OCI-LY7 (cell line): ENCODE results near the gene HIVEP3. TPM values are rescaled to one million over a fixed set of nuclear protein-coding genes. Genes with fewer than 3 reads are reported as not detected.
"Not testable (repeated sequence)": the region's sequence is repeated elsewhere in the genome, so short reads cannot be mapped to it uniquely, and the experiment has no call there.

Source experiments
- BruUV-seq: library from RNA; stranded (reverse); fragments of 400-500 nt; replicated peaks from 2 replicates; lab custom pipeline; 2021; lab: Mats Ljungman, UMichigan
- CTCF ChIA-PET: fragments of 300-600 bp; sonication (Branson Sonifier 250); formaldehyde crosslinking; loops from one replicate; lab custom pipeline; 2022; ENCODE audit warnings: antibody characterized with exemption; ENCODE audit not compliant: unreplicated experiment; lab: Charles Lee
- POLR2A ChIA-PET: fragments of 300-600 bp; sonication (Branson Sonifier 250); formaldehyde crosslinking; loops from one replicate; lab custom pipeline; 2022; ENCODE audit warnings: antibody characterized with exemption; lab: Charles Lee
- DNase-seq: peaks from one replicate; pipeline ENCODE4 v3.0.0-alpha.2; 2015; ENCODE audit warnings: low spot score
- H2AFZ ChIP-seq: fragments of 200-600 bp; sonication (generic), shearing (Covaris generic); 2 replicates; pipeline ENCODE4 v1.6.1; 2014; ENCODE audit warnings: mild to moderate bottlenecking, antibody characterized with exemption, low read length, moderate library complexity
- H3K27ac ChIP-seq: fragments of 200-600 bp; sonication (generic); 2 replicates; pipeline ENCODE4 v1.5.1; 2014; ENCODE audit warnings: mixed run types, low read depth, mild to moderate bottlenecking, moderate library complexity, low read length, inconsistent platforms; ENCODE audit not compliant: poor library complexity, severe bottlenecking
- H3K36me3 ChIP-seq: fragments of 200-600 bp; sonication (generic); 2 replicates; pipeline ENCODE4 v1.6.1; 2014; ENCODE audit warnings: mild to moderate bottlenecking, antibody characterized with exemption, low read length, moderate library complexity, mixed read lengths; ENCODE audit not compliant: insufficient read depth
- H3K4me1 ChIP-seq: fragments of 200-600 bp; sonication (generic); 2 replicates; pipeline ENCODE4 v1.5.1; 2014; ENCODE audit warnings: mild to moderate bottlenecking, low read length; ENCODE audit not compliant: insufficient read depth, poor library complexity, severe bottlenecking
- H3K4me2 ChIP-seq: fragments of 200-600 bp; sonication (generic); 2 replicates; pipeline ENCODE4 v1.6.1; 2014; ENCODE audit warnings: mild to moderate bottlenecking, low read length
- H3K4me3 ChIP-seq: fragments of 200-600 bp; sonication (generic); 2 replicates; pipeline ENCODE4 v1.5.1; 2014; ENCODE audit warnings: mild to moderate bottlenecking, low read depth, low read length; ENCODE audit not compliant: poor library complexity, severe bottlenecking
- H3K79me2 ChIP-seq: fragments of 200-600 bp; sonication (generic); 2 replicates; pipeline ENCODE4 v1.6.1; 2016; ENCODE audit warnings: low read depth, mild to moderate bottlenecking, low read length, moderate library complexity, mixed read lengths; ENCODE audit not compliant: insufficient read depth
- H3K9me2 ChIP-seq: fragments of 200-600 bp; sonication (generic); 2 replicates; pipeline ENCODE4 v1.6.1; 2016; ENCODE audit warnings: mild to moderate bottlenecking, low read length, mixed read lengths; ENCODE audit not compliant: insufficient read depth
- H3K9me3 ChIP-seq: fragments of 200-600 bp; sonication (generic); 2 replicates; pipeline ENCODE4 v1.6.1; 2014; ENCODE audit warnings: mild to moderate bottlenecking, mixed run types, low read length, mixed read lengths
- H4K20me1 ChIP-seq: fragments of 200-600 bp; sonication (generic); 2 replicates; pipeline ENCODE4 v1.6.1; 2014; ENCODE audit warnings: mild to moderate bottlenecking, antibody characterized with exemption, low read length, moderate library complexity, mixed read lengths; ENCODE audit not compliant: insufficient read depth
- EZH2phosphoT487 ChIP-seq: fragments of 200-600 bp; sonication (generic); IDR thresholded peaks from 2 replicates; pipeline ENCODE4 v1.6.1; 2018; ENCODE audit warnings: low read depth, borderline replicate concordance, mild to moderate bottlenecking, mixed run types, antibody characterized with exemption, low read length, moderate library complexity, mixed read lengths
- intact Hi-C: fragments of 100-400 bp; cut with micrococcal nuclease; formaldehyde crosslinking; loops from one replicate; pipeline ENCODE4 v1.10.0; 2022; ENCODE audit not compliant: unreplicated experiment
- total RNA-seq, 2 experiments: library from RNA; depleted of rRNA in 1 of 2; stranded (reverse); fragments of >200 nt in 1 of 2; shearing (Covaris generic) in 1 of 2; gene quantifications; 2 replicates each; pipeline ENCODE4 v1.2.3, GENCODE V29; 2014 to 2022
- TF ChIP-seq, protein P1 (sequence below): fragments of 200-600 bp; sonication (generic); conservative IDR thresholded peaks from 2 replicates; pipeline ENCODE4 v1.5.1; 2014; ENCODE audit warnings: mild to moderate bottlenecking, antibody characterized with exemption, low read length, moderate library complexity, mixed read lengths

Gene HIVEP3
- total RNA-seq, 2 experiments from 2014 or later = 0.53 to 0.60 TPM

GRCh38 chr1:41695118-41695745, 223.5 kb downstream of the HIVEP3 start:
- Histone ChIP-seq H3K36me3 (no peaks in the 10 kb centered on the region), H3K4me3 (no peak overlapping the region), H3K9me2 (no peaks in the 10 kb centered on the region), H3K9me3 (no peaks in the 10 kb centered on the region), H3K4me1 (no peaks in the 10 kb centered on the region), H2AFZ (no peak overlapping the region), H3K79me2 (no peaks in the 10 kb centered on the region), H3K27ac (no peak overlapping the region), H4K20me1 (no peaks in the 10 kb centered on the region), H3K4me2 (no peak overlapping the region)
- intact Hi-C loops = no loop called here
- TF ChIP-seq EZH2phosphoT487 = no peak
- TF ChIP-seq, protein P1, sequence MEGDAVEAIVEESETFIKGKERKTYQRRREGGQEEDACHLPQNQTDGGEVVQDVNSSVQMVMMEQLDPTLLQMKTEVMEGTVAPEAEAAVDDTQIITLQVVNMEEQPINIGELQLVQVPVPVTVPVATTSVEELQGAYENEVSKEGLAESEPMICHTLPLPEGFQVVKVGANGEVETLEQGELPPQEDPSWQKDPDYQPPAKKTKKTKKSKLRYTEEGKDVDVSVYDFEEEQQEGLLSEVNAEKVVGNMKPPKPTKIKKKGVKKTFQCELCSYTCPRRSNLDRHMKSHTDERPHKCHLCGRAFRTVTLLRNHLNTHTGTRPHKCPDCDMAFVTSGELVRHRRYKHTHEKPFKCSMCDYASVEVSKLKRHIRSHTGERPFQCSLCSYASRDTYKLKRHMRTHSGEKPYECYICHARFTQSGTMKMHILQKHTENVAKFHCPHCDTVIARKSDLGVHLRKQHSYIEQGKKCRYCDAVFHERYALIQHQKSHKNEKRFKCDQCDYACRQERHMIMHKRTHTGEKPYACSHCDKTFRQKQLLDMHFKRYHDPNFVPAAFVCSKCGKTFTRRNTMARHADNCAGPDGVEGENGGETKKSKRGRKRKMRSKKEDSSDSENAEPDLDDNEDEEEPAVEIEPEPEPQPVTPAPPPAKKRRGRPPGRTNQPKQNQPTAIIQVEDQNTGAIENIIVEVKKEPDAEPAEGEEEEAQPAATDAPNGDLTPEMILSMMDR = no peak
- CTCF ChIA-PET = interaction anchor here (0.6 kb wide), 1 partner anchor 1841 kb away, joined by 3 read pairs; no protein-coding TSS in a partner anchor
- POLR2A ChIA-PET = no interaction called here
- DNase-seq = no peak
- BruUV-seq = no TSS peak

DNA sequence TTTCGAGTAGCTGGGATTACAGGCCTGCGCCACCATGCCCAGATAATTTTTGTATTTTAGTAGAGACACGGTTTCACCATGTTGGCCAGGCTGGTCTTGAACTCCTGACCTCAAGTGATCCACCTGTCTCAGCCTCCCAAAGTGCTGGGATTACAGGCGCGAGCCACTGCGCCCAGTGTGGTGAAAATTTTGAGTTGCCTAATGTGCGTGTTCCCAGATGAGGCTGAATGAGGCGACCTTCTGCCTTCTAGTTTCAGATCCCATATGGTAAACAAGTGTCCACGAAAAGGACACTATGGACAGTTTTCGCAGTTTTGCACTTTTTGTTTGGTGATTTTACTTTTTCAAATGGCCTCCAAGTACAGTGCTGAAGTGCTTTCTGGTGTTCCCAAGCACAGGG, 226.8 kb downstream of the HIVEP3 start:
- H3K4me3 ChIP-seq, DNase-seq, H3K9me2 ChIP-seq, H3K9me3 ChIP-seq, CTCF ChIA-PET, H3K4me1 ChIP-seq, H3K79me2 ChIP-seq, H3K36me3 ChIP-seq, H3K4me2 ChIP-seq, intact Hi-C loops, H2AFZ ChIP-seq, H4K20me1 ChIP-seq, H3K27ac ChIP-seq, BruUV-seq: not testable (repeated sequence)
- POLR2A ChIA-PET = interaction anchor here (0.7 kb wide), 1 partner anchor 1989 kb away, joined by 4 read pairs; no protein-coding TSS in a partner anchor

DNA sequence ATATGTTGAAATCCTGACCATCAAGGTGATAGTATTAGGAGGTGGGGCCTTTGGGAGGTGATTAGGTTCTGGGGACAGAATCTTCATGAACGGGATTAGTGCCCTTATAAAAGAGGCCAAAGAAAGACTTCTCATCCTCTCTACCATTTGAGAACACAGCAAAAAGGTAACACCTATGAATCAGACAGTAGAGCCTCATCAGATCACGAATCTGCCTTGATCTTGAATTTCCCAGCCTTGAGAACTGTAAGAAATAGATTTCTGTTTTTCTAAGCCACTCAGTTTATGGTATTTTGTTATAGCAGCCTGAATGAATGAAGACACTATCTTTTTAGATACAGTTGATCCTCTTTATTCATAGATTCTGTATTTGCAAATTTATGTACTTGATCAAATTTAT, 227.3 kb downstream of the HIVEP3 start:
- no TSS peak for BruUV-seq
- Histone ChIP-seq H3K4me3 (no peak overlapping the region), H3K9me2 (no peaks in the 10 kb centered on the region), H3K36me3 (no peaks in the 10 kb centered on the region), H3K27ac (no peak overlapping the region), H2AFZ (no peak overlapping the region), H3K79me2 (no peaks in the 10 kb centered on the region), H4K20me1 (no peaks in the 10 kb centered on the region), H3K4me2 (no peak overlapping the region), H3K4me1 (no peaks in the 10 kb centered on the region), H3K9me3 (no peaks in the 10 kb centered on the region)
- TF ChIP-seq, protein P1 = no peak
- TF ChIP-seq EZH2phosphoT487 = no peak
- no peak for DNase-seq
- intact Hi-C loops = no loop called here
- CTCF ChIA-PET = no interaction called here
- POLR2A ChIA-PET = interaction anchor here (0.7 kb wide), 1 partner anchor 1989 kb away, joined by 4 read pairs; no protein-coding TSS in a partner anchor
